GM18907 (cell line): ENCODE measurements around the gene ADK.

Experiments used
- ATAC-seq: cut with Tn5 transposase; IDR thresholded peaks from one replicate; pipeline ENCODE4 v1.9.1; 2021; ENCODE audit warnings: mild to moderate bottlenecking, moderate library complexity; ENCODE audit not compliant: unreplicated experiment

ADK gene

GRCh38 chr10:74643596-74643975 lies 492.6 kb downstream of the ADK start:
- no peak for ATAC-seq

DNA sequence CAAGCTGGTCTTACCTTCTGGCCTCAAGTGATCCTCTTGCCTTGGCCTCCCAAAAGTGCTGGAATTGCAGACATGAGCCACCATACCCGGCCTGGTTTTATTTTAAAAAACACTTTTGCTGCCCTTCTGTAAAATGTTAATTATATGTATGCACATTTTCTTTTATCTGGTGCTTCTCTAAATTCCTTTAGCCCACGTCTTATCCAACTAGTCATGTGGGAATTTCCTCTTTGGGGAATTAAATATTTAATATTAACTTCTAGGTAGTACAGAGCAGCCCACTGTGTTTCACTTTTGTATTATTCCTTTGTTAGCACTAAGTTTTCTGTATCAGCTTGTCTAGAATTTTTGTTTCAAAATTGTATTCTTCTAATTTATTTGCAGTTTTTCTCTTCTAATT lies 493.7 kb downstream of the ADK start:
- ATAC-seq: no peak

GRCh38 chr10:74645692-74646091 lies 494.7 kb downstream of the ADK start:
- ATAC-seq: no peak

DNA sequence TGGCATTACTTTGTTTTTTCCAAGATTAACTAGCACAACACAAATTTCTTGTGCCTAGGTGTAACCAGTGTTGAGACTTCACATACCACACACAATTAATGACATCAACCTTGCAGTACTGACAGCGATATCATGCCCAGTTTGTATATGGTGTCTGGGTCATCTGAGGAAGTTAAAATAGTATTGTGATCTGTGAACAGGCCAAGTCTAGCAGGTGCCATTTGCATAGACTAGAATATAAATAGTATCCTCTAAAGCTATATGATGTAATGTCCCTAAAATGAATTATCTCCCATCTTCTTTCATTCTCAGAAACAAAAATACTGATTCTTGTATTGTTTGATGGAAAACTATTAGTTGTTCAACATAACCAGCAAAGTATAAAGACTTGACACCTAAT lies 499.6 kb downstream of the ADK start:
- no peak for ATAC-seq

- no peak for ATAC-seq
These were observed 500.5 kb downstream of the ADK start for GRCh38 chr10:74651565-74651964.

DNA sequence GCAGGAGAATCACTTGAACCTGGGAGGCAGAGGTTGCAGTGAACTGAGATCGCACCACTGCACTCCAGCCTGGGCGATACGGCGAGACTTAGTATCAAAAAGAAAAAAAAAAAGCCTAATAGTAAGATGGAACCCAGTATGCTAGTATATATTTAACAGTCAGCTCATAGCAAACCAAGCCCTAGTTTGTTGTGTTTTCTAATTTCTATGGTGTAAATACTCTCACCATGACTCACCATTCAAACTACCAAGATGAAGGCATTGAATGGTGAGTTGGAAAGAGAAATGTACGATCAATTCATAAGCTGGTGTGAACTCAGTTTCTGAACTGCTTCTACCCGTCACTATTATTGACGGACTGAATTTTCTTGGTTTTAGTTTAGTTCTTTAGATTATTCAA lies 501.6 kb downstream of the ADK start:
- ATAC-seq: no peak

GRCh38 chr10:74658511-74658910 lies 507.5 kb downstream of the ADK start:
- no peak for ATAC-seq

- no peak for ATAC-seq
These were observed 511.6 kb downstream of the ADK start for GRCh38 chr10:74662635-74663034.

- no peak for ATAC-seq
These were observed 518.2 kb downstream of the ADK start for GRCh38 chr10:74669210-74669609.

GRCh38 chr10:74671716-74672115 lies 520.7 kb downstream of the ADK start:
- ATAC-seq: no peak

GRCh38 chr10:74672430-74673165 lies 521.6 kb downstream of the ADK start:
- no peak for ATAC-seq

DNA sequence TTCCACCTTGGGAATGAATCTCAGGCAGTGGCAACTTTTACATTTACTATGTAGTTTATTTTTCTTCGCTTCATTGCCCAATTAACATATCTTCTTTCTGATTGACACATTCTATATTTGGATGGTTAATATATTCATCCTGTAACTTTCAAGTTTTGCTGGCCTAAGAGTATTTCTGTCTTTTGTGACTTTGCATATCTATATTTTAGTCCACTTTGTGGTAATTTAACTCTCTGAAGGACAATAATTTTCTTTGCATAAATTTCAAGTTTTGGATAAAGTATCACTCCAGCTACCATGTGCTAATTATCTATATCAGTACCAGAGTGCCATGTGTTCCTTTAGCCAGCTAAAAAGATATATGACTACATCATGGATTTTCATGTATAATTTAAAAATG lies 523.9 kb downstream of the ADK start:
- no peak for ATAC-seq

DNA sequence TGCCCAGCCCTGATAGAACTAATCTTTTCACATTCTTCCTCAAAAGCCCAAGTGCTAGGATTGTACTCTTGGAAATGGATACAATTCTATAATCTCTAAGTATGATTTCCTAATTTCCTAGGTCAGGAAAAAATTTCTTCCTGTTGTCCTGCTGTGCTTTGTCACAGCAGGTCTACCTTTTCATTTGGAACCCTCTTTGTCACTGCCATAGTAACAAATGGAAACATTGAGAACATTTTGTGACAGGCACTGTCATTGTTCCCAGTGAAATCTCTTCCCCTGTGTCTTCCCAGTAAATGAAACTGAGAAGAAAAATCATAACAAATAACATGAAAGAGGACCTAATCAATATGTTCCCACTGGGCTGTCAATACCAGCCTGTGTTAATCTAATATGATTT lies 524.5 kb downstream of the ADK start:
- no peak for ATAC-seq

DNA sequence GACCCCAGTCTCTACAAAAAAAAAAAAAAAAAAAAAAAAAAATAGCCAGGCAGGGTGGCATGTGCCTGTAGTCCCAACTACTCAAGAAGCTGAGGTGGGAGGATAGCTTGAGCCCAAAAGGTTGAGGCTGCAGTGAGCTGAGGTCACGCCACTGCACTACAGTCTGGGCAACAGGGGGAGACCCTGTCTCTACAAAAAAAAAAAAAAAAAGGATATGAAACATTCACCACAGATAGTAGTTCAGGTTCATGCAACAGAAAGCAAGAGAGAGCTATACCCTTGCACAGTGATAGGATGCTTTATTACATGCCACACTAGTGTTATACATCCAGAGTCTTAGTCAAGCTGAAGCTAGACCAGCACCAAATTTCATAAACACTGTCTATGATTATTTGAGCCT lies 526.9 kb downstream of the ADK start:
- ATAC-seq: peak; percentile 83

- no peak for ATAC-seq
These were observed 531.1 kb downstream of the ADK start for GRCh38 chr10:74681917-74682627.

DNA sequence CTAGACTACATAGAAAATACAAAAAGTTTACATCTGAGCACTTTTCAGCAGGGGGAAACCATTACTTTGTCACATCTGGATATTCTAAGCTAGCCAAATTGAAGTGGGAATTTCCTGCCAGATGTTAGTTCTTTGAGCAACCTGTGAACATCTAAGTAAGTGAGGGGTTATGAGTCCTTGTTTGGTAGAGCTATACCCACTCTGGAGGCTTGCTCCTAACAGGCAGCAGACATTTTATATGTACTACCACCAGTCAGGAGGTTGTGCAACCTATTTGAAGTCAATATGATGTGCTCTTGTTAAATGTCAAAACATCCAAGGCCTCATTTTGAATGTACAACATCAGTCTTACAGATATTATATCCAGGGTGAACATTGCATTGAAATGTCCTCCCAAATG lies 532.0 kb downstream of the ADK start:
- ATAC-seq: no peak

DNA sequence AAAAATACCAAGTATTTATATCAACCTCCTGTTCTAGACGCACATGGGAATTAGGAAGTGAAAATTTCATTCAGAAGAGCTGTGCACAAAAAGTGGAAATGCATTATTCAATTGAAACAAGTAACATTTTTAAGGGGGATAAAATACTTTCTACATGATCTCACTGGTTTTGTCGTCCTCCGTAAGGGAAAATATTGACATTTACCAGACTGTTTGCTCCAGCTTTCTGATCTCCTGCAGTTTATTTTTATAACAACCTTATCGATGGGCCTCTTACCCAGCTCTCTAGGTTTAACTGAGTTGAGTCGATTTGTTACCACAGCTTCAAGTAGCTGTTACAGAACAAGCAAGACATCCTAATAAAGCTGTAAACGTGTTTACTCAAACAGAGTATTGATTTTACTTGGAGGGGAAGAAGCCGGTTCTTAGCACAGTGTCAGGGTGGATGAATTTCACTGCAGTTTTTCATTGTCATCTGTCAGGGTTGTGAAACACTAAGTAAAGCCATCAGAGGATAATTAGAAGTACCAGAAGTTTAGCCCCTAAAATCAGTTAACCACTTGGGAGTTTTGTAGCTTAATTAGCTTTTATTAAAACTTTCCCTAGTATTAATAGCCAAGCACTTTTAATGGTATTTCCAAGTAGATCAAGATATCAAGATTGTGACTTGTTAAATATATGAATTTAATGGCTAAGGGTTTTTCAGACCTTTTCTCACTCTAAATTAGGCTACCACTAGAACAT lies 532.8 kb downstream of the ADK start:
- ATAC-seq: no peak

GRCh38 chr10:74684462-74684861 lies 533.4 kb downstream of the ADK start:
- ATAC-seq: no peak

GRCh38 chr10:74685564-74685963 lies 534.5 kb downstream of the ADK start:
- no peak for ATAC-seq

GRCh38 chr10:74690393-74690792 lies 539.4 kb downstream of the ADK start:
- ATAC-seq: no peak

GRCh38 chr10:74691164-74691563 lies 540.1 kb downstream of the ADK start:
- no peak for ATAC-seq
